BLaER1 treated with 17β-estradiol and CSF1 and Interleukin-3, amounts not matched to agents 10 nM and 100 nM (cell line): ENCODE results near the gene ORAI1.

Experiments
- H3K27ac ChIP-seq, 11 experiments: shearing (Covaris generic); formaldehyde crosslinking; 2 replicates each; pipeline ENCODE4 v1.8.1; 2022
- H3K27me3 ChIP-seq, 11 experiments: shearing (Covaris generic); formaldehyde crosslinking; 2 replicates each; pipeline ENCODE4 v1.8.1; 2022
- H3K36me3 ChIP-seq, 11 experiments: shearing (Covaris generic); formaldehyde crosslinking; 2 replicates each; pipeline ENCODE4 v1.8.1; 2022
- H3K4me1 ChIP-seq, 10 experiments: shearing (Covaris generic); formaldehyde crosslinking; 2 replicates each; pipeline ENCODE4 v1.8.1; 2022
- H3K4me2 ChIP-seq, 11 experiments: shearing (Covaris generic); formaldehyde crosslinking; 2 replicates each; pipeline ENCODE4 v1.8.1; 2022
- H3K4me3 ChIP-seq, 10 experiments: shearing (Covaris generic); formaldehyde crosslinking; 2 replicates each; pipeline ENCODE4 v1.8.1; 2022
- H3K9ac ChIP-seq, 11 experiments: shearing (Covaris generic); formaldehyde crosslinking; 2 replicates each; pipeline ENCODE4 v1.8.1; 2022
- H3K9me3 ChIP-seq, 11 experiments: shearing (Covaris generic); formaldehyde crosslinking; replicated peaks in 1 of 11; 2 replicates each; pipeline ENCODE4 v1.8.1; 2022
- H4K20me1 ChIP-seq, 11 experiments: shearing (Covaris generic); formaldehyde crosslinking; 2 replicates each; pipeline ENCODE4 v1.8.1; 2022
- Cebpa-rat ChIP-seq, 11 experiments: shearing (Covaris generic); IDR thresholded peaks; 2 replicates each; pipeline ENCODE4 v1.8.1; 2022

ORAI1 gene

GRCh38 chr12:121688966-121689365 lies 62.6 kb downstream of the ORAI1 start:
- Histone ChIP-seq H3K36me3 (no peaks in the 10 kb centered on the region), H3K4me2 (no peak overlapping the region), H3K9ac (no peak overlapping the region), H3K27me3 (no peaks in the 10 kb centered on the region), H3K4me1 (peaks cover 9 to 31% (median 20%) of the 10 kb centered on the region in 10 experiments; a peak in 19 of 20 replicates), H3K4me3 (no peak overlapping the region), H4K20me1 (no peaks in the 10 kb centered on the region), H3K9me3 (no peaks in the 10 kb centered on the region), H3K27ac (no peak overlapping the region)
- no peak for TF ChIP-seq Cebpa-rat (IDR thresholded peaks at IDR 0.05)

GRCh38 chr12:121689430-121689829 lies 63.1 kb downstream of the ORAI1 start:
- Histone ChIP-seq H3K4me3 (no peak overlapping the region), H3K4me2 (no peak overlapping the region), H3K9ac (no peak overlapping the region), H3K9me3 (no peaks in the 10 kb centered on the region), H3K27me3 (no peaks in the 10 kb centered on the region), H3K36me3 (no peaks in the 10 kb centered on the region), H4K20me1 (no peaks in the 10 kb centered on the region), H3K27ac (no peak overlapping the region), H3K4me1 (peaks cover 9 to 30% (median 20%) of the 10 kb centered on the region in 10 experiments; a peak in 19 of 20 replicates)
- TF ChIP-seq Cebpa-rat (IDR thresholded peaks at IDR 0.05): no peak
